OCI-M2 (cell line): ENCODE results near the gene TRPT1.

Source experiments
- DNase-seq: peaks from one replicate; lab custom pipeline; 2025; ENCODE audit not compliant: unreplicated experiment; lab: John Stamatoyannopoulos, UW

Gene TRPT1

DNA sequence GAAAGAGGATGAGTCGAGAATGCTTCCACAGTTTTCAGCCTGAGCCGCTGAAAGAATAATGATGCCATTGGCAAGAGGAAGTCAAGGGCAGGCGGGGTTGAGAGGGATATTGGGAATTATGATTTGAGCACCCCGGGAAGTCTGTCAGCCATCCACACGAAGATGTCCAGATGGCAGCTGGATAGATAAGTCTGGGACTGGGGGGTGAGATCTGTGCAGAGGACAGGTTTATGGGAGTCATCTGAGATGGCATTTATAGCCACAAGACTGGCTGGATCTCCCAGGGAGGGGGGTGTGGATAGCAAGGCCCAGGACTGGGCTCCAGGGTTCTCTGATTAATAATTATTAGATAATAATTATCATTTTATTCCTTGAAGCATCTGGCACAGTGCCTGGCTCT lies 45.1 kb downstream of the TRPT1 start:
- no peak for DNase-seq

DNA sequence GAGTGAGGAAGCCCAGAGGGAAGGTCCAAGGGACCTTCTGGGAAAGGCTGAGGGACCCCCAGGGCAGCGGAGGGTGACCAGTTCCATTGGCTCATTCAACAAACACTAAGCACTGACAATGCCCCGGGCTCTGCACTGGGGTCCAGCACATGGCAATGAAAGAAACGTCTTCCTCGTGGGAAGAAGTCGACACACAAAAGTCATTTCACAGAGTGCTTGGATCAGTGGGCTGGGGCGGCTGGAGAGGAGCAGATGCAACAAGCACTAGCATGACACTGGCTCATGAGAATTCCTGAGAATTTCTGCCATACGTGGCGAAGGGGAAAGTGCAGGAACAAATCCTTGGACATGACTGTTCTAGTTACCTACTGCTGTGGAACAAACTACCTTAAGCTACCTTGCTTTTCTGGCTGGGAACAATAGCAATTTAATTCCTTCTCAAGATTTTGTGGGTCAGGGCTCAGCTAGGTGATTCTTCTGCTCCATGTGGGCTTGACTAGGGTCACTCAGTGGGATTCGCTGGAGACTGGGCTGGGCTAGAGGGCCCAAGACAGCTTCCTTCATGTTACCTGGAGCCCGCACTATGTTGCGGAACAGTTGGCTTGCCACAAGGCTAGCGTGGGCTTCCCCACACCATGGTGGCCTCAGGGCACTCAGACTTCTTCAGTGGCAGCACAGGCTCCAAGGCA lies 46.9 kb downstream of the TRPT1 start:
- no peak for DNase-seq

DNA sequence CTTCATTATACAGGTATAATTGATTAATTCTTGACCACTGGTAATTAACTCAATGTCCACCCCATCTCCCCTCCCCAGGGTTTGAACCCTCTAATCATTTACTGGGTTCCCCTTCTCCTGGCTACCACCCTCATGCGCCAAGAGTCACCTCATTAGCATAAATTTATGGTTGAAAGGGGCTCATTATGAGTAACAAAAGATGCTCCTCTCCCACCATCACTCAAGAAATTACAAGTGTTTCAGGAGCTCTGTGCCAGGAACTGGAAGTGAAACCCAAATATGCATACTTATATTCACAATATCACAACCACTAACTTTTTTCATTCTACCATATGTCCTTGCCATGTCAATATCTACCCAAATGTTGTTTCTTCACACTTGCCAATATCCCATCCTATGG lies 47.8 kb downstream of the TRPT1 start:
- no peak for DNase-seq

DNA sequence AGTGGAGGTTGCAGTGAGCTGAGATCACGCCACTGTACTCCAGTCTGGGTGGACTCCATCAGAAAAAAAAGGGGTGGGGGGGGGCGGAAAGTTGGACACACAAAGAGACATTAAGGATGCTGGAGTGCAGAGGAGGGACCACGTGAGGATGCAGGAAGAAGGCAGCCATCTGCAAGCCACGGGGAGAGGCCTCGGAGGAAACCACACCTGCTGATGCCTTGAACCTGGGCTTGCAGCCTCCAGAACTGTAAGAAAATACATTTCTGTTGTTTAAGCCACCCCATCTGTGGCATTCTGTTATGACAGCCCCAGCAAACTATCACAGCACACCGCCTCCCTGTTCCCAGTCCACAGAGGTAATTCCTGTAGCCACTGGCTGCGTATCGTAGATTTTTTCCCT lies 49.2 kb downstream of the TRPT1 start:
- no peak for DNase-seq
